GM12865 (cell line): ENCODE results near the gene RASL10B.
"Not testable (repeated sequence)": the region's sequence is repeated elsewhere in the genome, so short reads cannot be mapped to it uniquely, and the experiment has no call there.

ENCODE experiments used
- DNase-seq: peaks from one replicate; pipeline ENCODE4 v3.0.0; 2010; ENCODE audit warnings: low read depth
- H3K4me3 ChIP-seq: 2 replicates; pipeline ENCODE4 v1.5.1; 2011; ENCODE audit warnings: mild to moderate bottlenecking, low read depth, low read length, control low read depth
- TF ChIP-seq, protein P1 (sequence below): IDR thresholded peaks from 2 replicates; pipeline ENCODE4 v1.5.1; 2011; ENCODE audit warnings: low read length, control low read depth, low read depth, inconsistent platforms; ENCODE audit not compliant: insufficient read depth; ENCODE audit errors: missing control alignments

RASL10B gene

DNA sequence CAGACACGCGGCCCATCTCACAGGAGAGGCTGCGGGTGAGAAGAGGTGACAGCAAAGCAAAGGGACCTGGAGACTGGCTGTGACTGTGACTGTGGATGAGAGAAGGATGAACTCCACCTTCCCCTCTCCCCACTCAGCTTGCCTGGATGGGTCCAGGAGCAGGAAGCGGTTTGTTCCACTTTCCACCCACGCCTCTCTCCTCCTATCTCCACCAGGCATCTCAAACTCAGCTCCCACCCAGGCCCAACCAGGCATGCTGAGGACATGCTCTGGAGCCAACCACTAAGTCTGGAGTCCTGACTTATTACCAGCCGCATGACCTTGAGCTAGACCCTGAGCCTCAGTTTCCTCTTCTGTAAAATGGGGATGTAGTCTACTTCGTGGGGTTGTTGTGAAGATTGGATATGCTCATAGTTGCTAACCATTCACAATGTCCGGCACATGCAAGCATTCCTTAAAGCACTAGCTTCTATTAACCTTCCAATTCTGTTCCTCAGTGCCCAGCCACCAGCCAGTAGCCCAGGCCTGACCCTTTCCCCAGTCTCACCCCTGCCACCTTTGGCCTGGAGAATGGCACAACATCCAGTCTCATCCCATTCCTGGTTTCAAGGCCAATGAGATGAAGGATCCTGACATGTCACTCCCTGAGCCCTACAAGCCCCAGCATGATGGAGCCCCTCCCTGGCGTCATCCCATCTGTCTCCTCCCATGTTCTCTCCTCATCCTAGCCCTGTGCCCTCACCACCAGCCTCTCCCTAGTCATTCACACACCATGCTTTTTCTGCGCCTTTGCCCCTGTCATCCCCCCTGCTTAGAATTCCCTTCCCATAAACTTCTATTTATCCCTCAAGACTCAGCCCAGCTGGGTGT is 19.3 kb downstream of the RASL10B start:
- no peak for DNase-seq
- TF ChIP-seq, protein P1, sequence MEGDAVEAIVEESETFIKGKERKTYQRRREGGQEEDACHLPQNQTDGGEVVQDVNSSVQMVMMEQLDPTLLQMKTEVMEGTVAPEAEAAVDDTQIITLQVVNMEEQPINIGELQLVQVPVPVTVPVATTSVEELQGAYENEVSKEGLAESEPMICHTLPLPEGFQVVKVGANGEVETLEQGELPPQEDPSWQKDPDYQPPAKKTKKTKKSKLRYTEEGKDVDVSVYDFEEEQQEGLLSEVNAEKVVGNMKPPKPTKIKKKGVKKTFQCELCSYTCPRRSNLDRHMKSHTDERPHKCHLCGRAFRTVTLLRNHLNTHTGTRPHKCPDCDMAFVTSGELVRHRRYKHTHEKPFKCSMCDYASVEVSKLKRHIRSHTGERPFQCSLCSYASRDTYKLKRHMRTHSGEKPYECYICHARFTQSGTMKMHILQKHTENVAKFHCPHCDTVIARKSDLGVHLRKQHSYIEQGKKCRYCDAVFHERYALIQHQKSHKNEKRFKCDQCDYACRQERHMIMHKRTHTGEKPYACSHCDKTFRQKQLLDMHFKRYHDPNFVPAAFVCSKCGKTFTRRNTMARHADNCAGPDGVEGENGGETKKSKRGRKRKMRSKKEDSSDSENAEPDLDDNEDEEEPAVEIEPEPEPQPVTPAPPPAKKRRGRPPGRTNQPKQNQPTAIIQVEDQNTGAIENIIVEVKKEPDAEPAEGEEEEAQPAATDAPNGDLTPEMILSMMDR: no peak
- no peak overlapping the region for H3K4me3 ChIP-seq

DNA sequence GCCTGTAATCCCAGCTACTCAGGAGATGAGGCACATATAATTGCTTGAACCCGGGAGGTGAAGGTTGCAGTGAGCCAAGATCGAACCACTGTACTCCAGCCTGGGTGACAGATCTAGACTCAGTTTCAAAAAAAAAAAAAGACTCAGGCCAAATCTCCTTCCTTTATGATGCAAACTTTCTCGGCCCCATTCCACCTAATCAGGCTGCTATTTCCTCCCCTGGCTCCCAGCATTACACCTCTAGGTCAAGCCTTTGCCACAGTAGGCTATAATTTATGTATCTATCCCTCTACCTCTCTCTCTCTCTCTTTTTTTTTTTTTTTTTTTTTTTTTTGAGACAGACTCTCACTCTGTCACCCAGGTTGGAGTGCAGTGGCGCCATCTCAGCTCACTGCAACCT is 20.1 kb downstream of the RASL10B start:
- DNase-seq, H3K4me3 ChIP-seq: not testable (repeated sequence)

DNA sequence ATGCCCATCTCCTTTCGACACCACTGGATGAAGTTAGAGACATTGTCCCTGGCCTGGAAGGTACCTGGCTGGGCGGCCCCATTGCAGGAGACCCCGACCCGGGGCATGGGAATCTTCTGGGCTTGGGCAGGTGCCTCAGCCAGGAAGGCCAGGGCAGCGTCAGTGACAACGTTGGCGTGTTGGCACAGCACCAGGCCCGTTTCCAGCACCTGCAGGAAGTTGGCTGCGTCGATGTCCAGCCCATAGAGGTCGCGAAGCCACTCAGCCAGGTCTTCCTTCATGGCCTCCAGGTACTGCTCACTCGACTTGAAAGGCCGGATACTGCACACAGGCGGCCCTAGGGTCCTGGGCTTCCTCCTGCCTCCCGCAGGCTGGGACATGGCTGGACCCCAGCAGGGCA is 21.0 kb downstream of the RASL10B start:
- TF ChIP-seq, protein P1: no peak
- DNase-seq: no peak
- H3K4me3 ChIP-seq: no peak overlapping the region

DNA sequence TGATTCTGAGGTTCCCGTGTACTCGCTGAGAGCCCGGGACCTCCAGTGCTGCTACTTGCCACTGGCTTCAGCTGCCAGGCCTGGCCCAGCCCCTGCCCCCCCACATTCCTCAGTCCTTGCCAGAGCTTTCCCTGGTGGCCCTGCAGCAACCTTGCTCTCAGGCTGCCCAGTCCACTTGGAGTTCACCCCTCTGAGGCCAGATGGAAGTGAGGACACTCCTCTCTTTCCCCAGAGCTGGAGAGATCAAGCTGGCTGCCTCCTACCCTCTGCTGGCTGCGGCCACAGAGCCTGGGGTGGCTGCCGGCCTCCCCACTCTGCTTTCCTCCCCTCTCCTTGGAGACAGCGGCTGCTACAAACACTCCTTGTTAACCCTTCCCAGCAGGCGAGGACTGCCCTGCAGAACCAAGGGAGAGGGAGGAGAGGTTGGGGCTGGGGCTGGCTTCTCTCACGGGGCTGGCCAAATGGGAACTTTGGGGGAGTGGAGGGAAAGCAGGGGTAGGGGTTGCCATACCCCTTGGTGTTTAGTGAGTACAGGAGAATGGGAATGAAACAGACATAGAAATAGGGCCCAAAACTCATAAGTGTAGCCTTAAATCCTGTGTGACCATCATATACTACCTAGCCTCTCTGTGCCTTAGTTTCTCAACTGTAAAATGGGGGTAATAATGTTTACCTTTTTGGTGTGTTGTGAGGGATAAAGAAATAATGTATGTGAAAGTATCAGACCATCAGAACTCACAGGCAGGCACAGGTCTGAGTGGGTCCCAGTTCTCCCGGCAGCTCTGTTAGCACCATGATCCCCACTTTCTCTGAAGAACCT is 21.7 kb downstream of the RASL10B start, which contains the start of gene GAS2L2:
TSS of gene GAS2L2 (minus strand) at position 295 of the 820 bp plus-strand sequence. CDS start 389 bp downstream, outside the sequence.
- H3K4me3 ChIP-seq: no peak within 1 kb of the TSS
- no peak for DNase-seq

DNA sequence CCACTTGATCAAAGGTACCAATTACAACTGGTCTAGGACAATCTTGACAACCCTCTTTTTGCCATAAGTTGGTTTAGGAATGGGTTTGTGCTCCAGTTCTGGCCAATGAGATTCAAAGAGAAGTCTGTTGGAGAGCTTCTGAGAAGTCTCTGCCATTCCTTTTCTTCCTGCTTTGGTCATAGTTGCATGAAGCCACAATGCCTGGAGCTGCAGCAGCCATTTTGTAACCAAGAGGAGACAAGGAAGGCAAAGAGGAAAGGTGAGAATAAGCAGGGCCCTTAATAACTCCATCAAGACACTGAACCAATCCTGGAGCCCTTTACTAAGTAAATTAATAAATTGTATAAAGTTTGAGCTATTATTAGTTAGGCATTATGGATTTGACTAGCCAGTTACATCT is 25.8 kb downstream of the RASL10B start:
- TF ChIP-seq, protein P1: no peak
- H3K4me3 ChIP-seq: no peak overlapping the region
- no peak for DNase-seq

More for the DNA sequence above, 21.7 kb downstream of the RASL10B start, which contains the start of gene GAS2L2:
- TF ChIP-seq, protein P1: no peak

DNA sequence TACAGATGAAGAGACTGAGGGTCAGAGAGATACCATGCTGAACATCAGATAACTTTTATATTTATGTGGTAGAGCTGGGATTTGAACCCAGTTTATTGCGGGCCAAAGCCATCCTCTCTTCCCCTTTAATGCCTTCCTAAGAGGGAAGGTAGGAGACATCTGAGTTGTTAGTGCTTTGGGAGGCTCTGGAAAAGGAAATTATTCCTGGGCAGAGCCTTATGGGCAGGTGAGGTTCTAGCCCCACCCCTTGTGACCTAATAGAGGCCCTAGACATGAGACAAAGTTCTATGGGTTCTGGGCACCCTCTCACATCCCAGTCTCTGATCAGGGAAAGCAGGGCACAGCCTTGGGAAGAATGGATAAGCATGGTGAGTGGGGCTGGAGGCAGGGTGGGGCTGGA is 29.1 kb downstream of the RASL10B start, which contains the start of gene C17orf50:
TSS of gene C17orf50 (plus strand) at position 301 of the 400 bp plus-strand sequence. CDS start at position 356, 55 bp downstream.
- TF ChIP-seq, protein P1: no peak
- no peak within 1 kb of the TSS for H3K4me3 ChIP-seq
- no peak for DNase-seq

DNA sequence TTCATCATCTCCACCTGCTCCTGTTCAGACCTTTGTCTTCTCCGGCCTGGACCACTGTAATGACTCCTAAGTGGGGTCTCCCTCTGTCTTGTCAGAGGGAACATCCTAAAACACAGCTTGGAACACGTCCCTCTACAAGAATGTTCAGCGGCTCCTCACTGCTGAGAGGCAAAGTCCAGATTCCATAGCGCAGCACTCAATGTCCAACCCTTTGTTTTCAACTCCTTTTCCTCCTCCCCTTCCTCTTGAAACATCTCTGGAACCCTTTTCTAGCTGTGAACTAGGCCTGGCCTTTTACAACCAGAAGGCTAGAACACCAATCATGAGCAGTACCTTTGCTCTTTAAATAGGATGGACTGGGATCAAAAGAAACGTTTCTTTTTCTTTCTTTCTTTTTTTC is 30.2 kb downstream of the RASL10B start:
- H3K4me3 ChIP-seq: no peak overlapping the region
- no peak for DNase-seq
- TF ChIP-seq, protein P1: no peak
